Measurements from ENCODE around the gene NEBL. TPM values are rescaled to one million over a fixed set of nuclear protein-coding genes. Genes with fewer than 3 reads are reported as not detected.
"Not testable (repeated sequence)": the region's sequence is repeated elsewhere in the genome, so short reads cannot be mapped to it uniquely, and the experiment has no call there.

NEBL gene
- total and polyA plus RNA-seq, 2 experiments from 2014 or later, result 2.3 to 11.4 TPM

DNA sequence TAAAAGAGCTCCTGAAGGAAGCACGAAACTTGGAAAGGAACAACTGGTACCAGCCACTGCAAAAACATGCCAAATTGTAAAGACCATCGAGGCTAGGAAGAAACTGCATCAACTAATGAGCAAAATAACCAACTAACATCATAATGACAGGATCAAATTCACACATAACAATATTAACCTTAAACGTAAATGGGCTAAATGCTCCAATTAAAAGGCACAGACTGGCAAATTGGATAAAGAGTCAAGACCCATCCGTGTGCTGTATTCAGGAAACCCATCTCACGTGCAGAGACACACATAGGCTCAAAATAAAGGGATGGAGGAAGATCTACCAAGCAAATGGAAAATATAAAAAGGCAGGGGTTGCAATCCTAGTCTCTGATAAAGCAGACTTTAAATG, 42.3 kb upstream of the NEBL start:
- ATAC-seq; H3K4me1 ChIP-seq (ENCODE audit: insufficient read depth); H4K20me1 ChIP-seq (replicated peaks; ENCODE audit: insufficient read depth); H3K4me3 ChIP-seq; H3K36me3 ChIP-seq (ENCODE audit: insufficient read depth); H3K4me3 Mint-ChIP-seq; H3K27ac ChIP-seq (ENCODE audit: low read depth); DNase-seq (ENCODE audit: low spot score); H3K27ac Mint-ChIP-seq; H3K27me3 Mint-ChIP-seq (ENCODE audit: insufficient read depth, low read depth, poor library complexity); H3K79me2 ChIP-seq (replicated peaks; ENCODE audit: insufficient read depth); H3F3A ChIP-seq (replicated peaks; ENCODE audit: low read depth); H3K4me2 ChIP-seq; H3K27me3 ChIP-seq (ENCODE audit: insufficient read depth); H3K9me2 ChIP-seq (ENCODE audit: insufficient read depth); H3K4me1 Mint-ChIP-seq; H2AFZ ChIP-seq: not testable (repeated sequence)
- H3K36me3 Mint-ChIP-seq (ENCODE audit: low read depth), result peaks cover 22% of the 10 kb centered on the region
- peaks cover 32% of the 10 kb centered on the region for H3K9me3 Mint-ChIP-seq

DNA sequence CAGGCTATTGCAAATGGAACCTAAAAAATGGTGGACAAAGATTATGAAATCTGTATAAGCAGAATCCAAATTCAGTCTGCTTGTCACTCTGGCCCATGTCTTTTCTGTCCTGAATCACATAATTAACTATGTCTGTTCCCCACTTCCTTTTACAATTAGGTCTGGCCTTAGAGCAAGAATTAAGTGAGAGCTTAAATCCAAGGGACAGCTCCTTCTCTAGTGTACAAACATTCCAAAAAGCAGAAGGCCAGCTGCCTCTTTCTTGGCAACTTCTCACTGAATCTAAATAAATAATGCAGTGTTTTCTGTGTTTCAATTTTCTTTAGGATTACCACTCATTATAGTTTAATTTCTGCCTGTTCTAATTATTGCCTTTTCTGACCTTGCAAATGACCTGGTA, 39.3 kb upstream of the NEBL start:
- no peak overlapping the region for H3K4me3 ChIP-seq
- H3K27ac ChIP-seq (ENCODE audit: low read depth), result no peak overlapping the region
- H2AFZ ChIP-seq, result no peak overlapping the region
- H3K9me2 ChIP-seq (ENCODE audit: insufficient read depth), result no peaks in the 10 kb centered on the region; the same call in 1 of the 2 replicates
- no peak for ATAC-seq
- H3K27ac Mint-ChIP-seq, result no peak overlapping the region
- no peaks in the 10 kb centered on the region for H3K27me3 ChIP-seq (ENCODE audit: insufficient read depth)
- H3K36me3 Mint-ChIP-seq (ENCODE audit: low read depth), result peaks cover 22% of the 10 kb centered on the region
- no peaks in the 10 kb centered on the region for H3F3A ChIP-seq (replicated peaks; ENCODE audit: low read depth)
- H3K27me3 Mint-ChIP-seq (ENCODE audit: insufficient read depth, low read depth, poor library complexity), result peaks cover 5% of the 10 kb centered on the region
- no peaks in the 10 kb centered on the region for H3K4me1 ChIP-seq (ENCODE audit: insufficient read depth)
- no peaks in the 10 kb centered on the region for H3K4me1 Mint-ChIP-seq
- H3K4me3 Mint-ChIP-seq, result no peak overlapping the region
- H3K79me2 ChIP-seq (replicated peaks; ENCODE audit: insufficient read depth), result no peaks in the 10 kb centered on the region
- H3K36me3 ChIP-seq (ENCODE audit: insufficient read depth), result no peaks in the 10 kb centered on the region
- peaks cover 32% of the 10 kb centered on the region for H3K9me3 Mint-ChIP-seq
- H4K20me1 ChIP-seq (replicated peaks; ENCODE audit: insufficient read depth), result no peaks in the 10 kb centered on the region
- no peak for DNase-seq (ENCODE audit: low spot score)
- H3K4me2 ChIP-seq, result no peak overlapping the region
- TF ChIP-seq, protein P1, sequence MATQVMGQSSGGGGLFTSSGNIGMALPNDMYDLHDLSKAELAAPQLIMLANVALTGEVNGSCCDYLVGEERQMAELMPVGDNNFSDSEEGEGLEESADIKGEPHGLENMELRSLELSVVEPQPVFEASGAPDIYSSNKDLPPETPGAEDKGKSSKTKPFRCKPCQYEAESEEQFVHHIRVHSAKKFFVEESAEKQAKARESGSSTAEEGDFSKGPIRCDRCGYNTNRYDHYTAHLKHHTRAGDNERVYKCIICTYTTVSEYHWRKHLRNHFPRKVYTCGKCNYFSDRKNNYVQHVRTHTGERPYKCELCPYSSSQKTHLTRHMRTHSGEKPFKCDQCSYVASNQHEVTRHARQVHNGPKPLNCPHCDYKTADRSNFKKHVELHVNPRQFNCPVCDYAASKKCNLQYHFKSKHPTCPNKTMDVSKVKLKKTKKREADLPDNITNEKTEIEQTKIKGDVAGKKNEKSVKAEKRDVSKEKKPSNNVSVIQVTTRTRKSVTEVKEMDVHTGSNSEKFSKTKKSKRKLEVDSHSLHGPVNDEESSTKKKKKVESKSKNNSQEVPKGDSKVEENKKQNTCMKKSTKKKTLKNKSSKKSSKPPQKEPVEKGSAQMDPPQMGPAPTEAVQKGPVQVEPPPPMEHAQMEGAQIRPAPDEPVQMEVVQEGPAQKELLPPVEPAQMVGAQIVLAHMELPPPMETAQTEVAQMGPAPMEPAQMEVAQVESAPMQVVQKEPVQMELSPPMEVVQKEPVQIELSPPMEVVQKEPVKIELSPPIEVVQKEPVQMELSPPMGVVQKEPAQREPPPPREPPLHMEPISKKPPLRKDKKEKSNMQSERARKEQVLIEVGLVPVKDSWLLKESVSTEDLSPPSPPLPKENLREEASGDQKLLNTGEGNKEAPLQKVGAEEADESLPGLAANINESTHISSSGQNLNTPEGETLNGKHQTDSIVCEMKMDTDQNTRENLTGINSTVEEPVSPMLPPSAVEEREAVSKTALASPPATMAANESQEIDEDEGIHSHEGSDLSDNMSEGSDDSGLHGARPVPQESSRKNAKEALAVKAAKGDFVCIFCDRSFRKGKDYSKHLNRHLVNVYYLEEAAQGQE (IDR thresholded peaks at IDR 0.05; ENCODE audit: unreplicated experiment), result no peak
- no peak for TF ChIP-seq EZH2phosphoT487 (IDR thresholded peaks at IDR 0.05; ENCODE audit: unreplicated experiment)
- no peak for TF ChIP-seq ZNF462 (CRISPR knock-in tag; IDR thresholded peaks at IDR 0.05)
- TF ChIP-seq EZH2 (IDR thresholded peaks at IDR 0.05; ENCODE audit: low read depth, unreplicated experiment), result no peak
- TF ChIP-seq, protein P2, sequence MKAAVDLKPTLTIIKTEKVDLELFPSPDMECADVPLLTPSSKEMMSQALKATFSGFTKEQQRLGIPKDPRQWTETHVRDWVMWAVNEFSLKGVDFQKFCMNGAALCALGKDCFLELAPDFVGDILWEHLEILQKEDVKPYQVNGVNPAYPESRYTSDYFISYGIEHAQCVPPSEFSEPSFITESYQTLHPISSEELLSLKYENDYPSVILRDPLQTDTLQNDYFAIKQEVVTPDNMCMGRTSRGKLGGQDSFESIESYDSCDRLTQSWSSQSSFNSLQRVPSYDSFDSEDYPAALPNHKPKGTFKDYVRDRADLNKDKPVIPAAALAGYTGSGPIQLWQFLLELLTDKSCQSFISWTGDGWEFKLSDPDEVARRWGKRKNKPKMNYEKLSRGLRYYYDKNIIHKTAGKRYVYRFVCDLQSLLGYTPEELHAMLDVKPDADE (IDR thresholded peaks at IDR 0.05), result no peak
- TF ChIP-seq, protein P3, sequence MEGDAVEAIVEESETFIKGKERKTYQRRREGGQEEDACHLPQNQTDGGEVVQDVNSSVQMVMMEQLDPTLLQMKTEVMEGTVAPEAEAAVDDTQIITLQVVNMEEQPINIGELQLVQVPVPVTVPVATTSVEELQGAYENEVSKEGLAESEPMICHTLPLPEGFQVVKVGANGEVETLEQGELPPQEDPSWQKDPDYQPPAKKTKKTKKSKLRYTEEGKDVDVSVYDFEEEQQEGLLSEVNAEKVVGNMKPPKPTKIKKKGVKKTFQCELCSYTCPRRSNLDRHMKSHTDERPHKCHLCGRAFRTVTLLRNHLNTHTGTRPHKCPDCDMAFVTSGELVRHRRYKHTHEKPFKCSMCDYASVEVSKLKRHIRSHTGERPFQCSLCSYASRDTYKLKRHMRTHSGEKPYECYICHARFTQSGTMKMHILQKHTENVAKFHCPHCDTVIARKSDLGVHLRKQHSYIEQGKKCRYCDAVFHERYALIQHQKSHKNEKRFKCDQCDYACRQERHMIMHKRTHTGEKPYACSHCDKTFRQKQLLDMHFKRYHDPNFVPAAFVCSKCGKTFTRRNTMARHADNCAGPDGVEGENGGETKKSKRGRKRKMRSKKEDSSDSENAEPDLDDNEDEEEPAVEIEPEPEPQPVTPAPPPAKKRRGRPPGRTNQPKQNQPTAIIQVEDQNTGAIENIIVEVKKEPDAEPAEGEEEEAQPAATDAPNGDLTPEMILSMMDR (conservative IDR thresholded peaks at IDR 0.05; ENCODE audit: low read depth in 2 of 2), result no peak
- no peak for TF ChIP-seq STAT1 (IDR thresholded peaks at IDR 0.05; ENCODE audit: unreplicated experiment)
- no peak for TF ChIP-seq ZNF331 (CRISPR knock-in tag; IDR thresholded peaks at IDR 0.05; ENCODE audit: low read depth)
- no peak for TF ChIP-seq CREB1 (CRISPR knock-in tag; IDR thresholded peaks at IDR 0.05; ENCODE audit: low read depth)
- no peak for TF ChIP-seq POLR2AphosphoS5 (IDR thresholded peaks at IDR 0.05; ENCODE audit: low read depth)

All from GM23338 (cell line).